ENCODE data around the gene METAP2. TPM values are rescaled to one million over a fixed set of nuclear protein-coding genes. Genes with fewer than 3 reads are reported as not detected.

Gene METAP2
- total and polyA plus RNA-seq, 8 donors, result 22.4 to 57.2 (median 31.6) TPM

DNA sequence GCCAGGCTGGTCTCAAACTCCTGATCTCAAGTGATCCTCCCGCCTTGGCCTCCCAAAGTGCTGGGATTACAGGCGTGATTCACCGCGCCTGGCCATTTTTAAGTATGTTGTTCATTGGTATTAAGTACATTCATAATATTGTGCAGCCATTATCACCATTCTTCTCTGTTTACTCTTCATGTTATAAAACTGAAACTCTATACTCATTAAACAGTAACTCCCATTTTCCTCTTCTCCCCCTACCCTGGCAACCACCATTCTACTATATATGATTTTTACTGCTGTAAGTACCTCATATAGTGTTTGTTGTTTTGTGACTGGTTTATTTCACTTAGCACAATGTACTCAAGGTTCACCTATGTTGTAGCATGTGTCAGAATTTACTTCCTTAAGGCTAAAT is 23.1 kb downstream of the METAP2 start:
- Histone ChIP-seq H3K27me3 (no peaks in the 10 kb centered on the region), H3K36me3 (peaks cover 0 to 25% (median 19%) of the 10 kb centered on the region in 3 donors), H3K27ac (no peak overlapping the region), H3K4me1 (peaks cover 0 to 12% (median 12%) of the 10 kb centered on the region in 3 donors), H3K4me3 (no peak overlapping the region), H3K9me3 (no peaks in the 10 kb centered on the region)
- FAIRE-seq (no peak), DNase-seq (no peak), ATAC-seq (no peak)
- no peak for TF ChIP-seq CTCF (IDR thresholded peaks at IDR 0.05)
- intact Hi-C loops (cut with DNase I), result no loop called here
- WGBS, 2 donors, result 96% methylated on average over 4 of the region's 4 CpGs

DNA sequence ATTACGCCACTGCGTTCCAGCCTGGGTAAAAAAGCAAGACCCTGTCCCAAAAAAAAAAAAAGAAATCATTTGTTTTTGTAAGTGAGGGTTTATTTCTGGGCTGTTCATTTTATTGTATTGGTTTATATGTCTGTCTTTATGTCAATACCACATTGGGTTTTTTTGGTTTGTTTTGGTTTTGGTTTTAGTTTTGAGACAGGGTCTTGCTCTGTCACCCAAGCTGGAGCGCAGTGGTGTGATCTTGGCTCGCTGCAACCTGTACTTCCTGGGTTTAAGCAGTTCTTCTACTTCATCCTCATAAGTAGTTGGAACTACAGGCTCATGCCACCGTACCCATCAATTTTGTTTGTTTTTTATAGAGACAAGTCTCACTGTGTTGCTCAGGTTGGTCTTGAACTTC is 25.0 kb downstream of the METAP2 start:
- no peak for FAIRE-seq
- H3K4me3 ChIP-seq, result no peak overlapping the region
- no peak for DNase-seq
- 98 to 99% methylated on average over 5 of the region's 5 CpGs for WGBS, 2 donors
- intact Hi-C loops (cut with DNase I), result no loop called here
- no peaks in the 10 kb centered on the region for H3K9me3 ChIP-seq
- H3K27me3 ChIP-seq, result no peaks in the 10 kb centered on the region
- peaks cover 0 to 20% (median 12%) of the 10 kb centered on the region in 3 donors for H3K4me1 ChIP-seq
- H3K36me3 ChIP-seq, result peaks cover 0 to 25% (median 19%) of the 10 kb centered on the region in 3 donors
- ATAC-seq, result no peak
- no peak overlapping the region for H3K27ac ChIP-seq
- no peak for TF ChIP-seq CTCF (IDR thresholded peaks at IDR 0.05)

DNA sequence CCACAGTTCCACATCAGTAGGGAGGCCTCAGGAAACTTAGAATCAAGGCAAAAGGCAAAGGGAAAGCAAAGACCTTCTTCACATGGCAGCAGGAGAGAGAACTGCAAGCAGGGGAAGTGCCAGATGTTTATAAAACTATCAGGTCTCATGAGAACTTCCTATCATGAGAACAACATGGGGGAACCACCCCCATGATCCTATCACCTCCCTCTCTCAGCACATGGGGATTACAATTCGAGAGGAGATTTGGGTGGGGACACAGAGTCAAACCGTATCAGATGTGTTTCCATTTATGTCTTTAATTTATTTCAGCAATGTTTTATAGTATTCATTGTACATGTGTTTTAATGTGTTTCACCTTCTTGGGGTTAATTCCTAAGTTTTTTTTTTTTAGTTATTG is 25.8 kb downstream of the METAP2 start:
- Histone ChIP-seq H3K4me1 (peaks cover 0 to 26% (median 10%) of the 10 kb centered on the region in 3 donors), H3K27me3 (no peaks in the 10 kb centered on the region), H3K4me3 (no peak overlapping the region), H3K9me3 (no peaks in the 10 kb centered on the region), H3K36me3 (peaks cover 0 to 30% (median 19%) of the 10 kb centered on the region in 3 donors), H3K27ac (no peak overlapping the region)
- no peak for TF ChIP-seq CTCF (IDR thresholded peaks at IDR 0.05)
- no peak for DNase-seq
- no peak for FAIRE-seq
- intact Hi-C loops (cut with DNase I), result no loop called here
- ATAC-seq, result no peak
- 93 to 97% methylated on average over 2 of the region's 2 CpGs for WGBS, 2 donors

DNA sequence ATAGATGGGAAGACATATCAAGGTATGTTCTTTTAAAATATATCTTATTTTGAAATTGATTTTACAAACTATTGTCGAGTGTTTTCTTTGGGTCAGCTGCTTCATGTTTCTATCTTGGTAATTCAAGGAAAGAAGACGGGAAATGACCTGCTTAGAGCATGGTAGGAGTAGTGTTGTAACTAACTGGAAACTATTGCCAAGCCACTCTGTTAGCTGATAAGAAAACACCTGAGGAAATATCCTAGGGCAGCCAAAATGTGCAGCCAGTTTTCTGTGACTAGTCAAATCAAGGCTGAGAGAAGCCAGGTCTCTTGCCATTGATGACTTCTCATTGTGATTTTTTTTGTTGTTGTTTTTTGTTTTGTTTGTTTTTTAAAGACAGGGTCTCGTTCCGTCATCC is 30.2 kb downstream of the METAP2 start:
- H3K4me1 ChIP-seq, result peaks cover 0 to 20% (median 7%) of the 10 kb centered on the region in 3 donors
- DNase-seq (peak in 3 of 6 donors; percentile 26 to 37 (median 27)), ATAC-seq (peak; percentile 87 to 94 (median 90)), FAIRE-seq (no peak)
- intact Hi-C loops (cut with DNase I), result no loop called here
- H3K9me3 ChIP-seq, result no peaks in the 10 kb centered on the region
- H3K27me3 ChIP-seq, result no peaks in the 10 kb centered on the region
- no peak for TF ChIP-seq CTCF (IDR thresholded peaks at IDR 0.05)
- H3K36me3 ChIP-seq, result peaks cover 0 to 15% (median 12%) of the 10 kb centered on the region in 3 donors
- no peak overlapping the region for H3K4me3 ChIP-seq
- H3K27ac ChIP-seq, result peak overlapping the region in 2 of 4 donors; percentile 43 to 79
- 54 to 58% methylated on average over 4 of the region's 4 CpGs for WGBS, 2 donors

GRCh38 chr12:95505039-95505438 is 31.1 kb downstream of the METAP2 start:
- TF ChIP-seq CTCF (IDR thresholded peaks at IDR 0.05), result no peak
- Histone ChIP-seq H3K4me3 (no peak overlapping the region), H3K27ac (peak overlapping the region in 2 of 4 donors; percentile 12 to 25), H3K9me3 (no peaks in the 10 kb centered on the region), H3K27me3 (no peaks in the 10 kb centered on the region), H3K4me1 (peaks cover 0 to 20% (median 7%) of the 10 kb centered on the region in 3 donors), H3K36me3 (peaks cover 0 to 15% (median 7%) of the 10 kb centered on the region in 3 donors)
- WGBS, 2 donors, result 97 to 98% methylated on average over 5 of the region's 5 CpGs
- FAIRE-seq (no peak), DNase-seq (no peak), ATAC-seq (no peak)
- intact Hi-C loops (cut with DNase I), result no loop called here

Measured in pancreas (tissue), 10 donors.